Measurements from ENCODE around the gene RHBDD1.
"Not testable (repeated sequence)": the region's sequence is repeated elsewhere in the genome, so short reads cannot be mapped to it uniquely, and the experiment has no call there.

The RHBDD1 gene

GRCh38 chr2:226825056-226825455 is 10.8 kb upstream of the RHBDD1 start:
- TF ChIP-seq CTCF (IDR thresholded peaks at IDR 0.05; ENCODE audit: low read depth, low read length, missing control alignments) = no peak
- no peak for DNase-seq (ENCODE audit: extremely low read depth, low read depth)
- H3K4me3 ChIP-seq (replicated peaks; ENCODE audit: low read depth, low read length) = no peak overlapping the region

- TF ChIP-seq CTCF (IDR thresholded peaks at IDR 0.05; ENCODE audit: low read depth, low read length, missing control alignments) = no peak
- H3K4me3 ChIP-seq (replicated peaks; ENCODE audit: low read depth, low read length) = no peak overlapping the region
- DNase-seq (ENCODE audit: extremely low read depth, low read depth) = no peak
Observed at GRCh38 chr2:226828191-226828590, 7.7 kb upstream of the RHBDD1 start.

GRCh38 chr2:226829721-226830631 is 5.9 kb upstream of the RHBDD1 start:
- DNase-seq (ENCODE audit: extremely low read depth, low read depth) = no peak
- no peak for TF ChIP-seq CTCF (IDR thresholded peaks at IDR 0.05; ENCODE audit: low read depth, low read length, missing control alignments)
- no peak overlapping the region for H3K4me3 ChIP-seq (replicated peaks; ENCODE audit: low read depth, low read length)

- no peak for DNase-seq (ENCODE audit: extremely low read depth, low read depth)
- no peak overlapping the region for H3K4me3 ChIP-seq (replicated peaks; ENCODE audit: low read depth, low read length)
- TF ChIP-seq CTCF (IDR thresholded peaks at IDR 0.05; ENCODE audit: low read depth, low read length, missing control alignments) = no peak
Observed at GRCh38 chr2:226831266-226831665, 4.6 kb upstream of the RHBDD1 start.

GRCh38 chr2:226832061-226832460 is 3.8 kb upstream of the RHBDD1 start:
- H3K4me3 ChIP-seq (replicated peaks; ENCODE audit: low read depth, low read length) = no peak overlapping the region
- TF ChIP-seq CTCF (IDR thresholded peaks at IDR 0.05; ENCODE audit: low read depth, low read length, missing control alignments) = no peak
- DNase-seq (ENCODE audit: extremely low read depth, low read depth) = no peak

GRCh38 chr2:226834880-226835279 is 974 bp upstream of the RHBDD1 start:
- not testable (repeated sequence) for DNase-seq (ENCODE audit: extremely low read depth, low read depth)
- peak overlapping the region; percentile 67 for H3K4me3 ChIP-seq (replicated peaks; ENCODE audit: low read depth, low read length)

- no peak for TF ChIP-seq CTCF (IDR thresholded peaks at IDR 0.05; ENCODE audit: low read depth, low read length, missing control alignments)
- DNase-seq (ENCODE audit: extremely low read depth, low read depth) = no peak
- peak overlapping the region; percentile 67 for H3K4me3 ChIP-seq (replicated peaks; ENCODE audit: low read depth, low read length)
Observed at GRCh38 chr2:226835420-226835795, 446 bp upstream of the RHBDD1 start.

Measured in HFF-Myc (cell line).